DMS 273 (cell line): ENCODE results near the gene PDE9A.

Source experiments
- DNase-seq: peaks from one replicate; lab custom pipeline; 2025; ENCODE audit not compliant: unreplicated experiment; lab: John Stamatoyannopoulos, UW

Gene PDE9A

DNA sequence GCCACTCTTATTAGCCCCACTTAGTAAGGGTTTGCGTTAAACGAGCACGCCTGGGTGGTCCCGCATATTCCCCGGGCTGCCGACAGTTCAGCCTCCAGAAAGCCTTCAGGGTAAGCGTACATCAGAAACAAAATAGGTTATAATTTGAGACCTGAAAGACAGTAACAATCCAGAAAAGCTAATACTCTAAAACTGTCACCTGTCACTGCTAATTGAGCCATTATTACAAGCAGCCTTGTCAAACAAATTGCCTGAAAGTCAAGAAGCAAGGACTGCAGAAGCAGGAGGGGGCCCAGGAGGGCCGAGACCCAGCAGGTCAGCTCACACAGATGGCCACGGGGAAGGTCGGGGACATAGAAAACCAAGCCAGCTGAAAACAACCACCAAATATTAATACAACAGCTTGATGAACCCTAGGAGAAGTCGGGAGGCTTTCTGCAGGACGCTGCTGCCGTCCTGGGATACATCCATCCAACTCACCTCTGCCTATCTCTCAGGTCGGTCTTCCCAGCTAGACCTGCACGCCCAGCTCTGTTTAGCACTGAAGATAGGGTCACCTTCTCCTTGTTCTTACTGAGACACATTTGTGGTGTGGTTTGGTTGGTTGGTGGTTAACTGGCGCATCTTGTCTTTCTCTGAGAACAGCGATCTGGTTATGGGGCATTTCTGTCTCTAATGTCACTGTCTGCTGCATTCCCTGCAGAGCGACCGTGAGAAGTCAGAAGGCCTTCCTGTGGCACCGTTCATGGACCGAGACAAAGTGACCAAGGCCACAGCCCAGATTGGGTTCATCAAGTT is 115.1 kb downstream of the PDE9A start:
- DNase-seq = no peak

DNA sequence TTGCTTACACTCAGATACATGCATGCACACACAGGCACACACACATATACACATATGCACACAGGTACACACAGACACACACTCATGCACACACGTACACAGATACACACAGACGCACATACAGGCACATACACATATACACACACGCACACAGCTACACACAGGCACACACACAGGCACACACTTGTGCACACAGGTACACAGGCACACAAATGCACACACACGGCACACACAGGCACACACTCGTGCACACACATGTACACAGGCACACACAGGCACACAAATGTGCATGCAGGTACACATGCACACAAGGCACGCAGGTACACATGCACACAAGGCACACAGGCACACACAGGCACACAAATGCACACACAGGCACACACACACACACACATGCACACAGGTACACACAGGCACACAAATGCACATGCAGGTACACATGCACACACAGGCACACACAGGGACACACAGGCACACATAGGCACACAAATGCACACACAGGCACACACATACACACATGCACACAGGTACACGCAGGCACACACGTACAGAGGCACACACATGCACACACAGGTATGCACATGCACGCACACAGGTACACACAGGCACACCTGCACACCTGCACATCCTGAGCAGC is 115.9 kb downstream of the PDE9A start:
- DNase-seq = no peak

DNA sequence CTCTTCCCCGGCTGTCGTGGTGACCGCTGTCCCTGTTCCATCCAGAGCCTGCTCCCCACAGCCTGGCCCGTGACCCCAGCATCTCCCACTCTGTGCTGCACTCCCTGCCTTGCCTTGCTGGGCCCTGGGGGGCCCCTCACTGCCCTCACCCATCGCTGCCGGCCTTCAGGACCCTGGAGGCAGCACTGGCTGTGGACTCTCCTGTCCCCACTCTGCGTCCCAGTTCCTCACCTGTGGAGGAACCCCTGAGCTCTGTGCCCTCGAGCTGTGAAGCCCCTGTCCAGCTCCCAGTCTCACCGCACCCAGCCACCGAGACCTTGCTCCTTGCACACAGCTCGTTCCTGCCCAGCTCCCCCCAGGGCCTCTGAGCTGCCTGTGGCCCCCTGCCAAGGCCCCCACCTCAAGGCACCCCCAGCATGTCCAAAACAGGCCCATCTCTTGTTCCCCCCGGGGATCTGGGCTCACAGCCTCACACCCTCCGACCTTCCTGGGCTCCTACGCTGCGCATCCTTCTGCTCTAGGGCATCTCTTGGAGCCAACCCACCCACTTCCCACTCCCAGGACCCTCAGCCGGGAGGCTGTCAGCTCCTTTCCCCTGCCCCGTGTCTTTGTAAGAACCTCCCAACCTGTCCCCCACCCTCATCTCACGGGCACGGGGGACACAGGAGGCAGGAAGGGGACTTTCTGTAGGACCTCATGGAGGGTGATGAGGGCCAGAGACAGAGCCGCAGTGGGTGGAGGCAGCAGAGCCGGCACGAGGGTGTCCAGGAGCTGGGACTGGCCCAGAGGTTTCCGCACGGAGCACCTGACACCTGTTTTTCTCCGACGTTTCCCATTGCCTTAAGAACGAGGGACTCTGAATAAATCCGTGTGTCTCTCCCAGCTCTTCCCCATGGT is 116.6 kb downstream of the PDE9A start:
- DNase-seq = no peak

DNA sequence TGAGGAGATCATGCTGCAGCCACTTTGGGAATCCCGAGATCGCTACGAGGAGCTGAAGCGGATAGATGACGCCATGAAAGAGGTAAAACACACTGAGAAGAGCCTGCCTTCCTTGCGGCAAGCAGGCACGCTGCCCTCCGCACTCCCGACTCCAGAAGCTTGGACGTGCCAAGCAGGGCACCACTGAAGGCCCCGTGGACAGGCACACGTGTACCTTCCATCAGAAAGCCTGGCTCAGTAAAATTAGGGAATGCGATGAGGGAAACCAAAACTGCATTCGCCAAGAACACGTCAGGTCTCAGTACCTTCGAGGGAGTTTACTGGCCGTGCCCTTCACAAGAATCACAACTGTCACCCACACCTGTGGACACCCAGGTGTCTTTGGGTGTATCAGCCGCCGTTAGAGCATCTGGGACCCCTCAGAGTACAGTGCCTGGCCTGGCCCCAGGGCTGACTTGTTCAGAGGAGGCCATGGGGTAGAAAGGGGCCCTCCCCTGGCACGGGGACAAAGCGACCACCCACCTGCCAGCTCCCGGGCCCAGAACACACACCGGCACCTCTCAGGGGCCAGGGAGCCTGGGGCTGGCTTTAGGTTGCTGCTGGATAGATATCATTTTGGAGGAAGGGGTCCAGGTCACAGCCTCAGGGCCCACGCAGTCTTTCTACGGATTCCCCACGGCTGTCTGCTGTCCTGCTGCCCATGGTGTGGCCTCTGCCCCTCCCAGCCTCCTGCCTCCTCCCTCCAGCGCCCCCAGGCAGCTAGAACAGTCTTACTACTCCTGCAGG is 117.5 kb downstream of the PDE9A start:
- DNase-seq = no peak

DNA sequence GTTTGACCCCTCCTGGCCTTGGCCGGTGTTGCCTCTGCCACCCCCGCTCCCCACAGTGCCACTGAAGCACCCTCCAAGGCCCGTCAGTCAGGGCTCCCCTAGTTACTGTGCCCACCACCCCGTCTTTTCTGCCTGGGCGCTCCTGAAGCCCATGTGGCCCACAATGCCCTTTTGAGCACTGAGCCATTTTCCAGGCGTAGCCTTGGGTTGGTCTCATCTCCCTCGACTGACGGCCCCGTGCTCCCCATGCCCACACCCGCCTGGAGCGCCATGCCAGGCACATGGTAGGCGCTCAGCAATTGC is 118.0 kb downstream of the PDE9A start:
- DNase-seq = no peak

DNA sequence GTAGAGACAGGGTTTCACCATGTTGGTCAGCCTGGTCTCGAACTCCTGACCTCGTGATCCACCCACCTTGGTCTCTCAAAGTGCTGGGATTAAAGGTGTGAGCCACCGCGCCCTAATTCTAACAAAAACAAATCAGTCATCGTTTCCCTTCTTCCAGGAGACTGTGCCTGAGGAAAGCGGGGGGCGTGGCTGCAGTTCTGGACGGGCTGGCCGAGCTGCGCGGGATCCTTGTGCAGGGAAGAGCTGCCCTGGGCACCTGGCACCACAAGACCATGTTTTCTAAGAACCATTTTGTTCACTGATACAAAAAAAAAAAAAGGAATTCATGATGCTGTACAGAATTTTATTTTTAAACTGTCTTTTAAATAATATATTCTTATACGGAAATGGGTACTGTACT is 121.7 kb downstream of the PDE9A start:
- no peak for DNase-seq

DNA sequence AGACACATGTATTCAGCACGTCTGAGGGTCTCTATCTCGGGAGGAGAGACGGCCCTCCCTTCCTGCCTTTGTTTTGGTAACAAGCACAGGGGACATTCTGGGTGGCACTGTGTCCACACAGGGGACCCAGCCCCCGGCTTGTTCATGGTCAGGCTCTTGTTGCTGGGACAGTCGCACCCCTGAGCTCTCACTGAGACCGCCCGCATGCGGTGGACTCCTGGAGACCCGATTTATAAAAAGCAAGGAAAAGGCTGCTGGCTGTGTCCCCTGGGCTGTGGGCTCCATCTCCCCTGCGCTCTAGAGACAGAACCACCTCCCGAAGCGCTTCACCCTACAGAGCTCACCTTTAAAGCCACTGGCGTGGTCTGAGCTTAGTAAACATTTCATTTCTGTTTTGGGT is 122.5 kb downstream of the PDE9A start:
- DNase-seq = no peak

DNA sequence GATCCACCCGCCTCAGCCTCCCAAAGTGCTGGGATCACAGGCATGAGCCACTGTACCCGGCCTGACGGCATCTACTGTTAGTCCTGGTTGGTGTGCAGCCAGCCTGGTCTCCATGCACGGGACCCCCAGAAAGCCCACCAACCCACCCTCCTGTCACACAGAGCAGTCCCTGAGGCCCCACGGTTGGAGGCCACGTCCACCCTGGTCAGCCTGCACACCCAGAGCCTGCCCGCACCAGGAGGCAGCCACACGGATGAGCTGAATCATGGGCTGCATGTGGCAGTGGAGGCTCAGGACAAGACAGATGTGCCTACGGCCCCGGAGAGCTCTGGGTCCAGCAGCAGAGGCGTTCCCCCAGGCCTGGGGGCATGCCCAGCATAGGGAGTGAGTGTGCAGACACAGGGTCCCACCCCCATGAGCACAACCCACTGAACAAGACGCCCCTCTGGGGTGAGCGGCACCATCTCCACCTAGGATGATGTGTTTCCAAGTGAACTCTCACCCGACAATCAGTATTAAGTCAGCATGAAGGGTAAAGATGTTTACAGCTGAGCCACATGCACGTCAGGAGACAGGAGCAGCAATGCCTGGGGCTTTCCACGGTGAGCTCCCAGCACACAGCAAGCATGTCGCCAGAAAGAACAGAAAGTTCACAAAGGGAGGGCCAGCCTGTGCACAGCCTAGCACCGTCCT is 123.8 kb downstream of the PDE9A start:
- DNase-seq = no peak

DNA sequence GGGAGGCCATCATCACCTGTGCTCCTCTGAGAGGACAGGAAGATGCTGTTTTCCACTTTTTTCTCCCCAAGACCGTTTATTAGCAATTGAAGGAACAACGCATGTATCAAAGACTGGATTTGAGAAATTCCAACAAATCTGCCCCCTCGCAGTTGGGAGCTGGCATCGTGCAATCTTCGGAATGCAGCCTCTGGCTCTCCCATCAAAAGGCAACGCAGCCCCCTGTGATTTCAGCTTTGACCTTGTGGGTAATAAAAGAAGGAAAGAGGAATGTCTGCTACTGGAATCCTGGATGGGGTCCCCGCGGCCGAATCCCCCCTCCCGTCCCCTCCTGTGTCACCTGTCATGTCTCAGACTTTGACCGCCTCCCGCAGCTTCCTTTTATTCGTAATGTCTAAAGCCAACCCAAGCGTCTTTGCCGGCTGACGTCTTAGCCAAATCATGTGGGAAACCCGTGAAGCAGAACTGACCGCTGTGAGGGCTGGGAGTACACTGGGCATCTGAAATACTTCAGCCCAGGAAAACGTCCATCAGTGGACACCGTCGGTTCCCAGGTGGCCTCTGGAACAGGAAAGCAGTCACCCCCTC is 124.4 kb downstream of the PDE9A start:
- no peak for DNase-seq

DNA sequence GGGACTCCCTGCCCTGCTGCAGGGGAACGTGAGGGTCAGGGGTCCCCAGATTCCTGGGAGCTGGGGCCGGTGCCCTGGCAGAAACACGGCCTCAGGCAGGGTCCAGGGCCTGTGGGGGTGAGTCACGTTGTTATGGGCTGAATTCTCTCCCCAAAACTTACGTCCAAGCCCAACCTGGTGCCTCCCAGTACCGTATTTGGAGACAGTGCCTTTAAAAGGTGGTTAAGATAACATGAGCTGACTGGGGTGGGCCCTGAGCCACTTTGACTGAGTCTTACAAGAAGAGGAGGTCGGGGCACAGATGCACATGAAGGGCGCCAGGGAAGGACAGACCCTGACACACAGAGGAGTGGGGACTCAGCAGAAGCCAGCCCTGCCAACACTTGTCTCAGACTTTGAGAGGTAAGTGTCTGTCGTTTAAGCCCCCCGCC is 126.0 kb downstream of the PDE9A start:
- DNase-seq = no peak

DNA sequence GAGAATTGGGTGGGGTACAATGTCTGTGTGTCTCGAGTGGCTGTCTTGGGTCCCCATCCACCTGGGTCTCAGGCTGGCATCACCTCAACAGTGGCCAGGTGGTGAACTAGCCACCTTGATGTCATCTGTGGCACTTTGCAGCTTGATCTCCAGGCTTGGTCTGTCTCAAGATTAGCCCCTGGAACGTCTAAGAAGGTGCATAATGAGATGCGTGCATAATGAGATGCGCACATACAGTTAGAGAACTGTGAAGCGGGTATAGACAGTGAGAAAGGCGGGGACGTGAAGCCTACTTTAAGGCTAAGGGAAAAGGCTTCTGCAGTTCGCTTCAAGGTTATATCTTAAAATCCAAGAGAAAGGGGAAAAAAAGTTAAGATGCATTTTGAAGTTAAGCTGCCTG is 127.2 kb downstream of the PDE9A start:
- DNase-seq = no peak

DNA sequence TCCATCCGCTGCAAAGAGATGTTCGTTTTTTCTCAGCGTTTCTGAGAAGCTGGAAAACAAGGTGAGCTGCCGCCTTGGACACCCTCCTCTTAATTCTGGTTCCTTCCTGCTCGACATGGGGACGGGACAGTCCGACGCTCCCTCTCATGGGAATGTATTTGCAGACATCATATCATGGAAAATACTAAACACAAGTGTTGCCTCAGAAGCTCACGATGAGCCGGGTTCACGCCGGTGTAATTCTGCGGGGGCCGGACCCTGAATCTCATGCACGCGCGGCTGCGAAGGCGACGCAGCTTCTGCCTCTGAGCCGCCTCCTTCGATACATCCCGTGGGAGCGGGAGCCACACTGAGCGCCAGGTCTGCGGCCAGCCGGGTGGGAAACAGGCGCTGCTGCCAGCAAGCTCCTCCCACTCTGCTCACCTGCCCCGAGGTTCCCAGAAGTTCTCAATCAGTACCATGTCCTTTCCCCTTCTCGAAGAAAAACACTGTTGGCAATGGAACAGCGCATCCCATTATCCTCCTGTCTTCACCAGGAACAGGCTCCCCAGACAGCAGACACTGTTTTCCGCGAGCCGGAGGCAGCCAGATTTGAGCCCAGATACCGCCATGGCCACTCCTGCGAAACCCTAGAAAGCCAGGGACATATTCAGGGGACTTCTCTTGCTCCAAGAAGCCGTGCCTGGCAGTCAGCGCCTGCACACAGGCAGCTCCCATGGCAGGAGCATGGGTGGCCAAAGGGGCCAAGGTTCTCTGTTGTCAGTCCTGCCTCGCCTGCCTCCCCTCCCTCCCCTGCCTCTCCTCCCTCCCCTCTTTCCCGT is 127.9 kb downstream of the PDE9A start:
- DNase-seq = peak; percentile 44

DNA sequence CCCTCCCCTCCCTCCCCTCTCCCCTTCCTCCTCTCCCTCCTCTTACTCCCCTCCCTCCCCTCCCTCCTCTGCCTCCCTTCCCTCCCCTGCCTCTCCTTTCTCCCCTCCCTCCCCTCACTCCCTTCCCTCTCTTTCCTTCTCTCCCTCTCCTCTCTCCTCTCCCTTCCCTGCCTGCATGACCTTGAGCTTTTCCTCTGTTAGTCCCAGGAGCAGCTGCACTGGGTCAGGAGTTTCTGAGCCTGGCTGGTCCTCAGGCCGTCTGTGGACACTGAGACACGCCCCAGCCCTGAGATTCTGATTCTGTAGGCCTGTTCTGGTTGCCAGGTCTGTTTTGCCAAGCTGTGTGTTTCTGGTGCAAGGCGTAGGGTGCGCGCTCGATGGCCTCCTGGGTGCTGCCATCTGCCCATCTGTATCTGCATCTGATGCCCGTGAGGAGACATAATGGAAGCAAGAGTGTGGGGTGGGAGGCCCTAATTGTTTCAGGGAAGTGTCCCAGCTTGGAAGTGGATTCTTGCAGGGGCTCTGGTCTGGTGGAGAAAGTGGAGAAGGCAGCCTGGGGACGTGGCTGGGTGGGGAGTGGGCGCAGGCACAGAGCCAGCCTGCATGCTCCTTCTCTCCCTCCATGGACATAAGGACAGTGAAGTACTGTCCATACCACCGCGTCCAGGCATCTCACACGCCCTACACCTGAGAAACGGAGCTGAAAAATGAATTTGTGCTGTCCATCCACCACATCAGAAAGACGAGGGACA is 128.7 kb downstream of the PDE9A start:
- DNase-seq = no peak

DNA sequence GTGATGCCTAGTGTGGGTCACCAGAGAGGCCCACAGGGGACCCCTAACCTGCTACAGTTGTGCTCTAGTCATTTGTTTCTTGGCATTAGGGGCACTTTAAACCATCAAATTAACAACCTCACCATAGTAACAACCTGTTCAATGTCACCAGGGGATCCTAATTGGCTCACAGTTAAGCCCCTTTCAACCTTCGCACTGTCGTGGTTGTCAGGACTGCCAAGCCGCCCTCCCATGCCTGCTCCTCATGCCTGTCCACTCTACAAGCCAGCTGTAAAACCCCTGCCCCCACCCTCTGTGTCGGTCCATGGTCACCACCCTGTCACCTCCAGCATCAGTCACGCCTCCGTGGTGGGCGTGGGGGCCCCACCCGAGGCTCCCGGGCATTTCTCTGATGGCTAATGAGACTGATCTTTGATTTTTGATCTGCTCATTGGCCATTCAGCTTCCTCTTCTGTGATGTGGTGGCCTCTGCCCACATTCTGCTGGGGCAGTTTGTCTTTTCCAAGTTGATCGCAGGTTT is 129.4 kb downstream of the PDE9A start:
- DNase-seq = no peak

DNA sequence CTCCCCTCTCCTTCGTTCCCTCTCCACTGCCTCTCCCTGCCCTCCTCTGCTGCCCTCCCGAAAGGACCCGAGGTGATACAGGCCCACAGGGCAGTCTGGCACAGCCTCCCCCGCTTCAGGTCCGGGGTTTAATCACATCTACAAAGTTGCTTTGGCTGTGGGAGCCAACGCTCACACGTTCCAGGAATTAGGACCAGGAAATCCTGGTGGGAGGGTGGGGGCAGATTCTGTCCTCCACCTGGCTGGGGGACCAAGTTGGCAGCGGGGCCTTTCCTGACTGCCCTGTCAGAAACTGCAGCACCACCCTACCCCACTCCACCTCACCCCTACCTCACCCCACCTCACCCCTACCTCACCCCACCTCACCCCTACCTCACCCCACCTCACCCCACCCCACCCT is 130.9 kb downstream of the PDE9A start:
- no peak for DNase-seq

DNA sequence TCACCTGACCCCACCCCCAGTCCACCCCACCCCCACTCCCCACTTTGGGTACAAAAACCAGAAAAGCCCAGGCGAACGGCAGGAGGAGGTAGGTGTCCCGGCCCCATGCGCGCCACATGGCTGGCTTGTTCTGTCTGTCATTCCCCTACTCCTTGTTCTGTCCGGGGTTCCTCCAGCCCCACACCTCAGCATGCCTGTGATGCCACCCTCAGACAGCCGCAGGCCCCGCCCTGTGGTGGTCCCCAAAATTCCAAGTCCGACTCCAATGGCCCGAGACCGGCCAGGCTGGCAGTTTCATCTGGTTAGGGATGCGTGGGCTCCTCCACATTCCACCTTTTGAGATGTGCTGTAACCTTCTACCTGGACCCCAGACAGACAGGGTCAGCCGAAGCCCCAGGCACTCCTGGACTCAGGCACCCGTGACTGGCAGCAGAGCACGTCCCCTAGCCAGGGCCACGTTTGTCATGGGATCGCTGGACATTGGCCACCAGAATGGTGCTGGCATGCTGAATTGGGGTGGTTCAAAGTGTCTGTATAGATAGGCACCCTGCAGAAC is 131.6 kb downstream of the PDE9A start:
- no peak for DNase-seq

DNA sequence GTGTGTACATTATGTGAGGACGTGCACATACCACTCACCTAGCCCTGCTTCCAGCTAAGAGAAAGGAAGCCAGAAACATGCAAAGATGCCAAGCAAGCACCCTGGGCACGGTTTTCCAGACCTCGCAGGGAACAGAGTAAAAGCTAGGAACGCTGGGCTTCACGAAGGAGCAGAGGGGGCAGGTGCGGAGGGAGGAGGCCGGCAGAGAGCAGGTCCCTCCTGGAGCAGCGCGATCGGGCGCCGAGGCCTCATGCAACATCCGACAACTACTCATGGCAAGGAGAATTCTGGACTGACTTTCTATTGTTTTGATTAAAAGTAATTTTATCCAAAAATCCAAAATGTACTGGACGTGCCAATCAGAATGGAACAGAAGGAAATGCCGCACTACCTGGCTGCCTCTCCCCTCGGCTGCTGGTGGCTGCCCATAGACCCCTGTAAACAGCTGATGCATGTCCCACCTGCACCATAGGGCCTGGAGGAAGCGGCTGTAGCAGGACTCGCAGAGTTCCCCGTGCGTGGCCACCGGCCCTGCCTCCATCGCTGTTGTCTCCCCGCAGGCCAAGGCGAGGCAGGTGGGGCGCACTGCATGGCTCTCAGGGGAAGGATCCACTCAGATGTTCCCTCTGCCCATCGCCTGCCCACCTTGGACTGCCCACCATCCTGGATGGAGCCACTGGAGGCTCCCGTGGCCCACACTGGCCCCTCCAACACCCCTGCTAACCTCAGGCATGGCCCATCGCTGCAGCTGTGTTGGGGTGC is 132.4 kb downstream of the PDE9A start:
- DNase-seq = no peak
